WTC11 (cell line): ENCODE data around the gene SNX18. TPM values are rescaled to one million over a fixed set of nuclear protein-coding genes. Genes with fewer than 3 reads are reported as not detected.

ENCODE experiments used
- ATAC-seq: fragments of 200-7000 bp; cut with Tn5 transposase; 2 replicates; pipeline ENCODE4 v1.10.0; 2021; ENCODE audit warnings: mild to moderate bottlenecking, moderate library complexity
- CTCF ChIA-PET: fragments of 300-600 bp; sonication (Branson Sonifier 250); formaldehyde crosslinking; loops from one replicate; lab custom pipeline; 2021; ENCODE audit warnings: antibody characterized with exemption; lab: Charles Lee
- POLR2A ChIA-PET: fragments of 350-600 bp; sonication (Branson Sonifier 250); formaldehyde crosslinking; loops from one replicate; lab custom pipeline; 2021; ENCODE audit warnings: antibody characterized with exemption; lab: Charles Lee
- DNase-seq: peaks from one replicate; pipeline ENCODE4 v3.0.0; 2021; ENCODE audit warnings: low spot score
- H3K27ac Mint-ChIP-seq: 2 replicates; pipeline ENCODE4 v1.8.0; 2021; ENCODE audit warnings: mixed read lengths
- H3K27me3 Mint-ChIP-seq: 2 replicates; pipeline ENCODE4 v1.8.0; 2021; ENCODE audit warnings: low read depth, mild to moderate bottlenecking, moderate library complexity, mixed read lengths
- H3K36me3 Mint-ChIP-seq: 2 replicates; pipeline ENCODE4 v1.8.0; 2021; ENCODE audit warnings: mixed read lengths
- H3K4me1 Mint-ChIP-seq: 2 replicates; pipeline ENCODE4 v1.8.0; 2022; ENCODE audit warnings: mixed read lengths
- H3K4me3 Mint-ChIP-seq: 2 replicates; pipeline ENCODE4 v1.8.0; 2021; ENCODE audit warnings: mild to moderate bottlenecking, moderate library complexity, mixed read lengths
- H3K9me3 Mint-ChIP-seq: 2 replicates; pipeline ENCODE4 v1.8.0; 2021; ENCODE audit warnings: mixed read lengths
- ATF1 ChIP-seq: sonication (generic); formaldehyde crosslinking; IDR thresholded peaks from 2 replicates; pipeline ENCODE4 v1.8.1; 2023; ENCODE audit warnings: mild to moderate bottlenecking, moderate library complexity, missing genetic modification reagents
- FOXJ3 ChIP-seq: sonication (generic); formaldehyde crosslinking; IDR thresholded peaks from 2 replicates; pipeline ENCODE4 v1.9.0; 2021; ENCODE audit warnings: missing genetic modification reagents, mild to moderate bottlenecking, borderline replicate concordance
- TEAD1 ChIP-seq: sonication (generic); formaldehyde crosslinking; IDR thresholded peaks from 2 replicates; pipeline ENCODE4 v1.8.0; 2022; ENCODE audit warnings: mild to moderate bottlenecking, missing genetic modification reagents
- ZNF263 ChIP-seq: sonication (generic); formaldehyde crosslinking; IDR thresholded peaks from 2 replicates; pipeline ENCODE4 v1.8.1; 2022; ENCODE audit warnings: low read depth, mild to moderate bottlenecking, moderate library complexity, missing genetic modification reagents
- total RNA-seq: library from RNA; stranded (reverse); gene quantifications from 3 replicates; pipeline ENCODE4 v1.2.3, GENCODE V29; 2021
- TF ChIP-seq, protein P1 (sequence below): sonication (generic); formaldehyde crosslinking; IDR thresholded peaks from 2 replicates; pipeline ENCODE4 v1.8.1; 2023; ENCODE audit warnings: mild to moderate bottlenecking, missing genetic modification reagents, borderline replicate concordance
- TF ChIP-seq, protein P2 (sequence below): fragments of 250-450 bp; sonication (Bioruptor Pico); IDR thresholded peaks from 2 replicates; pipeline ENCODE4 v2.1.2; 2022; ENCODE audit warnings: mild to moderate bottlenecking, moderate library complexity
- TF ChIP-seq, protein P3 (sequence below): fragments of 200-600 bp; IDR thresholded peaks from 2 replicates; pipeline ENCODE4 v1.8.0; 2022; ENCODE audit warnings: antibody characterized with exemption
- TF ChIP-seq, protein P4 (sequence below): sonication (generic); formaldehyde crosslinking; IDR thresholded peaks from 2 replicates; pipeline ENCODE4 v1.8.0; 2022; ENCODE audit warnings: mild to moderate bottlenecking, missing genetic modification reagents
- TF ChIP-seq, protein P5 (sequence below): sonication (generic); formaldehyde crosslinking; IDR thresholded peaks from 2 replicates; pipeline ENCODE4 v1.8.1; 2022; ENCODE audit warnings: missing genetic modification reagents, borderline replicate concordance

The SNX18 gene
- total RNA-seq, 1 experiment from 2014 or later: 24.6 TPM

DNA sequence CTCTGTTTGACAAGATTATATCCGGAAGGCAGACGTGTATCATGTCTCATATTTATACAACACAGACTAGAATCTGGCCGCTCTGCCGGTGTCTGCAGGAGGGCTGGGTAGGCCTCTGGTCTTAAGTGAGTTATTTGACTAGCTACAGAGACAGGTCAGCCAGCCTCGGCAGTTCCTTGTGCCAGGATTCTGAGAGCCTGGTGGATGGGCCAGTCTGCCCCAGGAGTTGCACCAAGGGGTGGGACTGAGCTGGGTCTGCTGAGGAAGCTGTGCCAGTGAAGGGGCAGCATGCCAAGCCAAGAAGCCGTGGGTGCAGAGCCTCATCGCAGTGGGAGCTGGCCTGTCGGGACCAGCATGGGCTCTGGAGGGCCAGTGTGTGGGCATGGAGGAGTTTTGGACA is 7.1 kb downstream of the SNX18 start:
- H3K4me3 Mint-ChIP-seq: no peak overlapping the region
- ATAC-seq: no peak
- TF ChIP-seq, protein P1, sequence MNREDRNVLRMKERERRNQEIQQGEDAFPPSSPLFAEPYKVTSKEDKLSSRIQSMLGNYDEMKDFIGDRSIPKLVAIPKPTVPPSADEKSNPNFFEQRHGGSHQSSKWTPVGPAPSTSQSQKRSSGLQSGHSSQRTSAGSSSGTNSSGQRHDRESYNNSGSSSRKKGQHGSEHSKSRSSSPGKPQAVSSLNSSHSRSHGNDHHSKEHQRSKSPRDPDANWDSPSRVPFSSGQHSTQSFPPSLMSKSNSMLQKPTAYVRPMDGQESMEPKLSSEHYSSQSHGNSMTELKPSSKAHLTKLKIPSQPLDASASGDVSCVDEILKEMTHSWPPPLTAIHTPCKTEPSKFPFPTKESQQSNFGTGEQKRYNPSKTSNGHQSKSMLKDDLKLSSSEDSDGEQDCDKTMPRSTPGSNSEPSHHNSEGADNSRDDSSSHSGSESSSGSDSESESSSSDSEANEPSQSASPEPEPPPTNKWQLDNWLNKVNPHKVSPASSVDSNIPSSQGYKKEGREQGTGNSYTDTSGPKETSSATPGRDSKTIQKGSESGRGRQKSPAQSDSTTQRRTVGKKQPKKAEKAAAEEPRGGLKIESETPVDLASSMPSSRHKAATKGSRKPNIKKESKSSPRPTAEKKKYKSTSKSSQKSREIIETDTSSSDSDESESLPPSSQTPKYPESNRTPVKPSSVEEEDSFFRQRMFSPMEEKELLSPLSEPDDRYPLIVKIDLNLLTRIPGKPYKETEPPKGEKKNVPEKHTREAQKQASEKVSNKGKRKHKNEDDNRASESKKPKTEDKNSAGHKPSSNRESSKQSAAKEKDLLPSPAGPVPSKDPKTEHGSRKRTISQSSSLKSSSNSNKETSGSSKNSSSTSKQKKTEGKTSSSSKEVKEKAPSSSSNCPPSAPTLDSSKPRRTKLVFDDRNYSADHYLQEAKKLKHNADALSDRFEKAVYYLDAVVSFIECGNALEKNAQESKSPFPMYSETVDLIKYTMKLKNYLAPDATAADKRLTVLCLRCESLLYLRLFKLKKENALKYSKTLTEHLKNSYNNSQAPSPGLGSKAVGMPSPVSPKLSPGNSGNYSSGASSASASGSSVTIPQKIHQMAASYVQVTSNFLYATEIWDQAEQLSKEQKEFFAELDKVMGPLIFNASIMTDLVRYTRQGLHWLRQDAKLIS (CRISPR knock-in tag): no peak
- TF ChIP-seq, protein P2, sequence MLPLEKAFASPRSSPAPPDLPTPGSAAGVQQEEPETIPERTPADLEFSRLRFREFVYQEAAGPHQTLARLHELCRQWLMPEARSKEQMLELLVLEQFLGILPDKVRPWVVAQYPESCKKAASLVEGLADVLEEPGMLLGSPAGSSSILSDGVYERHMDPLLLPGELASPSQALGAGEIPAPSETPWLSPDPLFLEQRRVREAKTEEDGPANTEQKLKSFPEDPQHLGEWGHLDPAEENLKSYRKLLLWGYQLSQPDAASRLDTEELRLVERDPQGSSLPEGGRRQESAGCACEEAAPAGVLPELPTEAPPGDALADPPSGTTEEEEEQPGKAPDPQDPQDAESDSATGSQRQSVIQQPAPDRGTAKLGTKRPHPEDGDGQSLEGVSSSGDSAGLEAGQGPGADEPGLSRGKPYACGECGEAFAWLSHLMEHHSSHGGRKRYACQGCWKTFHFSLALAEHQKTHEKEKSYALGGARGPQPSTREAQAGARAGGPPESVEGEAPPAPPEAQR (CRISPR knock-in tag): no peak
- TF ChIP-seq, protein P3, sequence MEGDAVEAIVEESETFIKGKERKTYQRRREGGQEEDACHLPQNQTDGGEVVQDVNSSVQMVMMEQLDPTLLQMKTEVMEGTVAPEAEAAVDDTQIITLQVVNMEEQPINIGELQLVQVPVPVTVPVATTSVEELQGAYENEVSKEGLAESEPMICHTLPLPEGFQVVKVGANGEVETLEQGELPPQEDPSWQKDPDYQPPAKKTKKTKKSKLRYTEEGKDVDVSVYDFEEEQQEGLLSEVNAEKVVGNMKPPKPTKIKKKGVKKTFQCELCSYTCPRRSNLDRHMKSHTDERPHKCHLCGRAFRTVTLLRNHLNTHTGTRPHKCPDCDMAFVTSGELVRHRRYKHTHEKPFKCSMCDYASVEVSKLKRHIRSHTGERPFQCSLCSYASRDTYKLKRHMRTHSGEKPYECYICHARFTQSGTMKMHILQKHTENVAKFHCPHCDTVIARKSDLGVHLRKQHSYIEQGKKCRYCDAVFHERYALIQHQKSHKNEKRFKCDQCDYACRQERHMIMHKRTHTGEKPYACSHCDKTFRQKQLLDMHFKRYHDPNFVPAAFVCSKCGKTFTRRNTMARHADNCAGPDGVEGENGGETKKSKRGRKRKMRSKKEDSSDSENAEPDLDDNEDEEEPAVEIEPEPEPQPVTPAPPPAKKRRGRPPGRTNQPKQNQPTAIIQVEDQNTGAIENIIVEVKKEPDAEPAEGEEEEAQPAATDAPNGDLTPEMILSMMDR: no peak
- TF ChIP-seq, protein P4, sequence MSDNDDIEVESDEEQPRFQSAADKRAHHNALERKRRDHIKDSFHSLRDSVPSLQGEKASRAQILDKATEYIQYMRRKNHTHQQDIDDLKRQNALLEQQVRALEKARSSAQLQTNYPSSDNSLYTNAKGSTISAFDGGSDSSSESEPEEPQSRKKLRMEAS (CRISPR knock-in tag): no peak
- TF ChIP-seq, all 79 proteins: peak for 0
- CTCF ChIA-PET: interaction anchor here (0.8 to 1.0 kb wide), 3 partner anchors 320 to 621 kb away, joined by 3 to 4 read pairs (median 3); no protein-coding TSS in a partner anchor
- peaks cover 35% of the 10 kb centered on the region for H3K4me1 Mint-ChIP-seq
- no peak overlapping the region for H3K27ac Mint-ChIP-seq
- DNase-seq: no peak
- H3K27me3 Mint-ChIP-seq: peaks cover 1% of the 10 kb centered on the region; the same call in 1 of the 2 replicates
- POLR2A ChIA-PET: no interaction called here
- H3K9me3 Mint-ChIP-seq: no peaks in the 10 kb centered on the region
- 0 out of 2 replicates have a peak, but pooled peaks cover under 1% of the 10 kb centered on the region for H3K36me3 Mint-ChIP-seq

DNA sequence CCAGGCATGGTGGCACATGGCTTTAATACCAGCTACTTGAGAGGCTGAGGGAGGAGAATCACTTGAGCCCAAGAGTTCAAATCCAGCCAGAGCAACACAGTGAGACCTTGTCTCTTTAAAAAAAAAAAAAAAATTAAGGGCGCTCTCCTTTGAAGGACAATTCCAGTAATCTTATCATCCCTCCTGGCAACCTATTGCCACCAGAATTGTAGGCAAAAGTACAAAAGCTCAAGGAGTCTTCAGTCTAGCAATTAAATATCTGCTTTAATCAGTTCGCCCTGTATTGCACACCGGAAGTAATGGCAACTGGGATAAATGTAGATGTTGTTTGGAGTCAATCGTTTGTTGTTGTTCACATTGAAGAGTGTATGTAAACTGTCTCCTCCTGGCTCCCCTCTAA is 7.7 kb downstream of the SNX18 start:
- Mint-ChIP-seq H3K27ac (no peak overlapping the region), H3K4me1 (peaks cover 30% of the 10 kb centered on the region), H3K36me3 (no peaks in the 10 kb centered on the region), H3K4me3 (no peak overlapping the region), H3K27me3 (no peaks in the 10 kb centered on the region), H3K9me3 (no peaks in the 10 kb centered on the region)
- ChIA-PET CTCF (interaction anchor here (0.8 to 1.0 kb wide), 3 partner anchors 320 to 621 kb away, joined by 3 to 4 read pairs (median 3); no protein-coding TSS in a partner anchor), POLR2A (no interaction called here)
- TF ChIP-seq, protein P3: no peak
- TF ChIP-seq FOXJ3 (CRISPR knock-in tag): no peak
- ATAC-seq (no peak), DNase-seq (no peak)

DNA sequence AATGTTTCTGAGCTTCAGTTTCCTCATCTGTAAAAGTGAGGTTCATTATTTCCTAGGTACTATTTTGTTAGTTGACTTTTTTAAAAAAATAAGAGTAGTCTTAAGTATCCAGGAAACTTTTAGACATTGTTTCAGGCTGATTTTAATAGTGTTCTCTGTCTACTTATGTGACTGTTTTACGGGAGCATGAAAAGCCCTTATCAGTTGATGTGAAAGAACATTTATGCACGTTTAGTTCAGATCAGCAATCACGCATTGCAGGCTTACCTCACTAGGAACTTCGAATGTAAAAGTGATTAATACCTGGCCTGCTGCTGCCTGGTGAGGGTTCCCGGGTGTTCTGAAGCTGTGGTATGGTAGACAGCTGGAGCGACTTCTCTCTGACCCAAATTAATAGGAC is 8.1 kb downstream of the SNX18 start:
- CTCF ChIA-PET: no interaction called here
- ATAC-seq: no peak
- POLR2A ChIA-PET: no interaction called here

More for the DNA sequence above, 8.1 kb downstream of the SNX18 start:
- TF ChIP-seq, protein P5, sequence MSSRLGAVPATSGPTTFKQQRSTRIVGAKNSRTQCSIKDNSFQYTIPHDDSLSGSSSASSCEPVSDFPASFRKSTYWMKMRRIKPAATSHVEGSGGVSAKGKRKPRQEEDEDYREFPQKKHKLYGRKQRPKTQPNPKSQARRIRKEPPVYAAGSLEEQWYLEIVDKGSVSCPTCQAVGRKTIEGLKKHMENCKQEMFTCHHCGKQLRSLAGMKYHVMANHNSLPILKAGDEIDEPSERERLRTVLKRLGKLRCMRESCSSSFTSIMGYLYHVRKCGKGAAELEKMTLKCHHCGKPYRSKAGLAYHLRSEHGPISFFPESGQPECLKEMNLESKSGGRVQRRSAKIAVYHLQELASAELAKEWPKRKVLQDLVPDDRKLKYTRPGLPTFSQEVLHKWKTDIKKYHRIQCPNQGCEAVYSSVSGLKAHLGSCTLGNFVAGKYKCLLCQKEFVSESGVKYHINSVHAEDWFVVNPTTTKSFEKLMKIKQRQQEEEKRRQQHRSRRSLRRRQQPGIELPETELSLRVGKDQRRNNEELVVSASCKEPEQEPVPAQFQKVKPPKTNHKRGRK (CRISPR knock-in tag): no peak
- TF ChIP-seq ZNF263 (CRISPR knock-in tag): no peak
- no peak for TF ChIP-seq ATF1
- no peak for TF ChIP-seq TEAD1 (CRISPR knock-in tag)
- Mint-ChIP-seq H3K27ac (no peak overlapping the region), H3K27me3 (no peaks in the 10 kb centered on the region), H3K4me1 (peaks cover 25% of the 10 kb centered on the region), H3K4me3 (no peak overlapping the region), H3K36me3 (no peaks in the 10 kb centered on the region), H3K9me3 (no peaks in the 10 kb centered on the region)
- no peak for DNase-seq
